OCI-LY7 (cell line): ENCODE measurements around the gene ZMYND8. TPM values are rescaled to one million over a fixed set of nuclear protein-coding genes. Genes with fewer than 3 reads are reported as not detected.

Experiments used
- BruUV-seq: library from RNA; stranded (reverse); fragments of 400-500 nt; replicated peaks from 2 replicates; lab custom pipeline; 2021; lab: Mats Ljungman, UMichigan
- CTCF ChIA-PET: fragments of 300-600 bp; sonication (Branson Sonifier 250); formaldehyde crosslinking; loops from one replicate; lab custom pipeline; 2022; ENCODE audit warnings: antibody characterized with exemption; ENCODE audit not compliant: unreplicated experiment; lab: Charles Lee
- POLR2A ChIA-PET: fragments of 300-600 bp; sonication (Branson Sonifier 250); formaldehyde crosslinking; loops from one replicate; lab custom pipeline; 2022; ENCODE audit warnings: antibody characterized with exemption; lab: Charles Lee
- DNase-seq: peaks from one replicate; pipeline ENCODE4 v3.0.0-alpha.2; 2015; ENCODE audit warnings: low spot score
- H2AFZ ChIP-seq: fragments of 200-600 bp; sonication (generic), shearing (Covaris generic); 2 replicates; pipeline ENCODE4 v1.6.1; 2014; ENCODE audit warnings: mild to moderate bottlenecking, antibody characterized with exemption, low read length, moderate library complexity
- H3K27ac ChIP-seq: fragments of 200-600 bp; sonication (generic); 2 replicates; pipeline ENCODE4 v1.5.1; 2014; ENCODE audit warnings: mixed run types, low read depth, mild to moderate bottlenecking, moderate library complexity, low read length, inconsistent platforms; ENCODE audit not compliant: poor library complexity, severe bottlenecking
- H3K36me3 ChIP-seq: fragments of 200-600 bp; sonication (generic); 2 replicates; pipeline ENCODE4 v1.6.1; 2014; ENCODE audit warnings: mild to moderate bottlenecking, antibody characterized with exemption, low read length, moderate library complexity, mixed read lengths; ENCODE audit not compliant: insufficient read depth
- H3K4me1 ChIP-seq: fragments of 200-600 bp; sonication (generic); 2 replicates; pipeline ENCODE4 v1.5.1; 2014; ENCODE audit warnings: mild to moderate bottlenecking, low read length; ENCODE audit not compliant: insufficient read depth, poor library complexity, severe bottlenecking
- H3K4me2 ChIP-seq: fragments of 200-600 bp; sonication (generic); 2 replicates; pipeline ENCODE4 v1.6.1; 2014; ENCODE audit warnings: mild to moderate bottlenecking, low read length
- H3K4me3 ChIP-seq: fragments of 200-600 bp; sonication (generic); 2 replicates; pipeline ENCODE4 v1.5.1; 2014; ENCODE audit warnings: mild to moderate bottlenecking, low read depth, low read length; ENCODE audit not compliant: poor library complexity, severe bottlenecking
- H3K79me2 ChIP-seq: fragments of 200-600 bp; sonication (generic); 2 replicates; pipeline ENCODE4 v1.6.1; 2016; ENCODE audit warnings: low read depth, mild to moderate bottlenecking, low read length, moderate library complexity, mixed read lengths; ENCODE audit not compliant: insufficient read depth
- H3K9me2 ChIP-seq: fragments of 200-600 bp; sonication (generic); 2 replicates; pipeline ENCODE4 v1.6.1; 2016; ENCODE audit warnings: mild to moderate bottlenecking, low read length, mixed read lengths; ENCODE audit not compliant: insufficient read depth
- H3K9me3 ChIP-seq: fragments of 200-600 bp; sonication (generic); 2 replicates; pipeline ENCODE4 v1.6.1; 2014; ENCODE audit warnings: mild to moderate bottlenecking, mixed run types, low read length, mixed read lengths
- H4K20me1 ChIP-seq: fragments of 200-600 bp; sonication (generic); 2 replicates; pipeline ENCODE4 v1.6.1; 2014; ENCODE audit warnings: mild to moderate bottlenecking, antibody characterized with exemption, low read length, moderate library complexity, mixed read lengths; ENCODE audit not compliant: insufficient read depth
- EZH2phosphoT487 ChIP-seq: fragments of 200-600 bp; sonication (generic); IDR thresholded peaks from 2 replicates; pipeline ENCODE4 v1.6.1; 2018; ENCODE audit warnings: low read depth, borderline replicate concordance, mild to moderate bottlenecking, mixed run types, antibody characterized with exemption, low read length, moderate library complexity, mixed read lengths
- intact Hi-C: fragments of 100-400 bp; cut with micrococcal nuclease; formaldehyde crosslinking; loops from one replicate; pipeline ENCODE4 v1.10.0; 2022; ENCODE audit not compliant: unreplicated experiment
- total RNA-seq, 2 experiments: library from RNA; depleted of rRNA in 1 of 2; stranded (reverse); fragments of >200 nt in 1 of 2; shearing (Covaris generic) in 1 of 2; gene quantifications; 2 replicates each; pipeline ENCODE4 v1.2.3, GENCODE V29; 2014 to 2022
- TF ChIP-seq, protein P1 (sequence below): fragments of 200-600 bp; sonication (generic); conservative IDR thresholded peaks from 2 replicates; pipeline ENCODE4 v1.5.1; 2014; ENCODE audit warnings: mild to moderate bottlenecking, antibody characterized with exemption, low read length, moderate library complexity, mixed read lengths

Gene ZMYND8
- total RNA-seq, 2 experiments from 2014 or later = 30.4 to 69.1 TPM

DNA sequence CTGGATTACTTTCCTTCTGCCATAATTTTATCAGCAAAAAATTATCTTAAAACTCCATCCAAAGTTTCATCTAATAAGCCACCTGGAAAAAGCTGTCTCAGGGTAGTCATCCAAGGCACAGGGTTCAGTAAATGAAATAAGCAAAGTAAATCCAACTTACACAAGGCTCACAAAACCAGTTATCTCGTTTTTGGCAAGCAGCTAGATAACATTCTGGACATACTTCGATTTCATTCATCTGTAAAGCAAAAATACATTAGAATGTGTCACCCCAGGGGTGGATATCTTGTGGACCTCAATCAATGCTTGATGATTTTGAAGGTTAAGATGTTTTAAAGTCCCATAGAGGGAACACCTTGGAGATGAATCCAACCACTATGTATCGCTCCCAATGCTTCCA, 73.1 kb downstream of the ZMYND8 start:
- H3K36me3 ChIP-seq = peaks cover 98% of the 10 kb centered on the region
- no peaks in the 10 kb centered on the region for H3K79me2 ChIP-seq
- no peaks in the 10 kb centered on the region for H4K20me1 ChIP-seq
- ChIA-PET CTCF (interaction anchor here (0.7 kb wide), 1 partner anchor 16 kb away, joined by 3 read pairs; no protein-coding TSS in a partner anchor), POLR2A (interaction anchor here (0.6 to 0.7 kb wide), 2 partner anchors 18 to 67 kb away, joined by 3 to 4 read pairs; no protein-coding TSS in a partner anchor)
- no peaks in the 10 kb centered on the region for H3K4me1 ChIP-seq
- H3K27ac ChIP-seq = no peak overlapping the region
- no peaks in the 10 kb centered on the region for H3K9me2 ChIP-seq
- intact Hi-C loops = no loop called here
- no peak for DNase-seq
- no TSS peak for BruUV-seq
- no peak overlapping the region for H3K4me2 ChIP-seq
- no peak overlapping the region for H2AFZ ChIP-seq
- TF ChIP-seq, protein P1, sequence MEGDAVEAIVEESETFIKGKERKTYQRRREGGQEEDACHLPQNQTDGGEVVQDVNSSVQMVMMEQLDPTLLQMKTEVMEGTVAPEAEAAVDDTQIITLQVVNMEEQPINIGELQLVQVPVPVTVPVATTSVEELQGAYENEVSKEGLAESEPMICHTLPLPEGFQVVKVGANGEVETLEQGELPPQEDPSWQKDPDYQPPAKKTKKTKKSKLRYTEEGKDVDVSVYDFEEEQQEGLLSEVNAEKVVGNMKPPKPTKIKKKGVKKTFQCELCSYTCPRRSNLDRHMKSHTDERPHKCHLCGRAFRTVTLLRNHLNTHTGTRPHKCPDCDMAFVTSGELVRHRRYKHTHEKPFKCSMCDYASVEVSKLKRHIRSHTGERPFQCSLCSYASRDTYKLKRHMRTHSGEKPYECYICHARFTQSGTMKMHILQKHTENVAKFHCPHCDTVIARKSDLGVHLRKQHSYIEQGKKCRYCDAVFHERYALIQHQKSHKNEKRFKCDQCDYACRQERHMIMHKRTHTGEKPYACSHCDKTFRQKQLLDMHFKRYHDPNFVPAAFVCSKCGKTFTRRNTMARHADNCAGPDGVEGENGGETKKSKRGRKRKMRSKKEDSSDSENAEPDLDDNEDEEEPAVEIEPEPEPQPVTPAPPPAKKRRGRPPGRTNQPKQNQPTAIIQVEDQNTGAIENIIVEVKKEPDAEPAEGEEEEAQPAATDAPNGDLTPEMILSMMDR = no peak
- no peak for TF ChIP-seq EZH2phosphoT487
- no peaks in the 10 kb centered on the region for H3K9me3 ChIP-seq
- no peak overlapping the region for H3K4me3 ChIP-seq

DNA sequence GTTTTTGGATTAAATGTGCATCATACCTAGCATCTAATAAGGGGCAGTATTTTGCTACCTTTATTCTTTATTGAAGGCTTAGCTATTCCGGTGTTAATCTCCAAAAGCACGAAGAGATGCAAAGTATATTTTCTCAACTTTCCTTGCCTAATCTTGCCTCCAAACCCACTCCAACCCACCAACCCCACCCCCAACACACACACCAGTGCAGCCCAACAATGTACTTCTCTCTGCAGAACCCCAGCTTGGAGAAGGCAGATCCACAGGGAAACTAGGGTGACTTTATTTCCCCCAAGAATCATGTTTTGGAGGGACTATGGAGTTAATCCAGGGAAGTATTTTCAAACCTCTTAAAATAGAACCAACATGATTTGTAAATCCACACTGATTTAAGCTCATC, 73.6 kb downstream of the ZMYND8 start:
- Histone ChIP-seq H3K9me2 (no peaks in the 10 kb centered on the region), H4K20me1 (no peaks in the 10 kb centered on the region), H3K9me3 (no peaks in the 10 kb centered on the region), H3K4me1 (no peaks in the 10 kb centered on the region), H3K4me3 (no peak overlapping the region), H3K79me2 (no peaks in the 10 kb centered on the region), H3K27ac (no peak overlapping the region), H2AFZ (no peak overlapping the region), H3K4me2 (no peak overlapping the region), H3K36me3 (peaks cover 98% of the 10 kb centered on the region)
- CTCF ChIA-PET = interaction anchor here (0.7 kb wide), 1 partner anchor 17 kb away, joined by 3 read pairs; no protein-coding TSS in a partner anchor
- intact Hi-C loops = no loop called here
- POLR2A ChIA-PET = interaction anchor here (0.5 to 0.7 kb wide), 2 partner anchors 19 to 94 kb away, joined by 3 to 4 read pairs; no protein-coding TSS in a partner anchor
- TF ChIP-seq EZH2phosphoT487 = no peak
- TF ChIP-seq, protein P1 = no peak
- DNase-seq = no peak
- no TSS peak for BruUV-seq

DNA sequence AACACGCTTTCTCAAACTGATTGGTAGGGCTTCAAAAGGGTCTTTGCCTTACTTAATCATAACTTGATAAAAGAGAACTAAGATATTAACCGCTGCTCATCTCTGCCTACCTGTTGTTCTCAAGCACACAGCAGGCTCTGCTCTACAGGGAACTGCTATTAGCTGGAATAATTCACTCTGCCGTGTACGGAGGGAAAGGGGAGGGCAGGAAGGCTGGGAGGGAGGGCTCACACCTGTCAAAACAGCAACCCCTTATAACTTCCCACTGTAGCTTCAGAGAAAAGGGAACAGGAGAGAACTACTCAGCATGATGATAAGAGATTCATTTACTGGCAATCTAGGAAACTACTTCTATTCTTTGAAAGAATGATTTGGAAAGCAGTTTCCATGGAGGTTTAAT, 75.1 kb downstream of the ZMYND8 start:
- TF ChIP-seq, protein P1 = no peak
- no peak for TF ChIP-seq EZH2phosphoT487
- intact Hi-C loops = no loop called here
- H3K9me3 ChIP-seq = no peaks in the 10 kb centered on the region
- no TSS peak for BruUV-seq
- POLR2A ChIA-PET = interaction anchor here (0.5 kb wide), 1 partner anchor 48 kb away, joined by 5 read pairs; no protein-coding TSS in a partner anchor
- no peaks in the 10 kb centered on the region for H3K9me2 ChIP-seq
- no peaks in the 10 kb centered on the region for H3K79me2 ChIP-seq
- no peak overlapping the region for H3K27ac ChIP-seq
- no peak overlapping the region for H3K4me3 ChIP-seq
- CTCF ChIA-PET = no interaction called here
- H3K4me1 ChIP-seq = no peaks in the 10 kb centered on the region
- DNase-seq = no peak
- peaks cover 94% of the 10 kb centered on the region for H3K36me3 ChIP-seq
- no peaks in the 10 kb centered on the region for H4K20me1 ChIP-seq
- H2AFZ ChIP-seq = no peak overlapping the region
- H3K4me2 ChIP-seq = no peak overlapping the region
